Activated T-cell treated with anti-CD3 and anti-CD28 coated beads, Interleukin-2, amount 50 U/mL, for 24 hours (primary cell): ENCODE results near the gene ADAMTS3.

Experiments used
- DNase-seq: peaks from one replicate; pipeline ENCODE4 v3.0.0-alpha.2; 2020
- H3K27ac Mint-ChIP-seq: 2 replicates; pipeline ENCODE4 v1.8.0; 2020; ENCODE audit warnings: mild to moderate bottlenecking, mixed read lengths
- H3K27me3 Mint-ChIP-seq: 2 replicates; pipeline ENCODE4 v1.8.0; 2020; ENCODE audit warnings: mixed read lengths
- H3K36me3 Mint-ChIP-seq: 2 replicates; pipeline ENCODE4 v1.8.0; 2020; ENCODE audit warnings: low read depth, mixed read lengths
- H3K4me1 Mint-ChIP-seq: 2 replicates; pipeline ENCODE4 v1.8.0; 2020; ENCODE audit warnings: low read depth, mixed read lengths
- H3K4me3 Mint-ChIP-seq: 2 replicates; pipeline ENCODE4 v1.8.0; 2020; ENCODE audit warnings: mild to moderate bottlenecking, moderate library complexity, mixed read lengths
- H3K9me3 Mint-ChIP-seq: 2 replicates; pipeline ENCODE4 v1.8.0; 2020; ENCODE audit warnings: mixed read lengths

ADAMTS3 gene

DNA sequence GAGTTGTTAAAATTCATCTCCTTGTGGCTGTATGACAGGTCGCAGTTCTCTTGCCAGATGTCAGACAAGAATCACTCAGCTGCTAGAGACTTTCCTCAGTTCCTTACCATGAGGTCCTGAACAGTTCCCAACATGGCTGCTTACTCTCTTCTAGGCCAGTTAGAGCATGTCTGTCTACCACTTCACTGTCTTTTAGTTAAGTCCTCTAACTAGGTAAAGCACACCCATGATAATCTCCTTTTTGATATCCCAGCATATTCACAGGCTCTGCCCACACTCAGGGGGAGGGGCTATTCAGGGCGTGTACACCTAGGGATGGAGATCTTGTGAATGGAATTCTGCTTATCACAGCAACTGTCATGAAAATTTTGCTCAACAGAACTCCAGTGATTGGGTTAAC lies 190.1 kb downstream of the ADAMTS3 start:
- Mint-ChIP-seq H3K36me3 (no peaks in the 10 kb centered on the region), H3K4me1 (no peaks in the 10 kb centered on the region)

DNA sequence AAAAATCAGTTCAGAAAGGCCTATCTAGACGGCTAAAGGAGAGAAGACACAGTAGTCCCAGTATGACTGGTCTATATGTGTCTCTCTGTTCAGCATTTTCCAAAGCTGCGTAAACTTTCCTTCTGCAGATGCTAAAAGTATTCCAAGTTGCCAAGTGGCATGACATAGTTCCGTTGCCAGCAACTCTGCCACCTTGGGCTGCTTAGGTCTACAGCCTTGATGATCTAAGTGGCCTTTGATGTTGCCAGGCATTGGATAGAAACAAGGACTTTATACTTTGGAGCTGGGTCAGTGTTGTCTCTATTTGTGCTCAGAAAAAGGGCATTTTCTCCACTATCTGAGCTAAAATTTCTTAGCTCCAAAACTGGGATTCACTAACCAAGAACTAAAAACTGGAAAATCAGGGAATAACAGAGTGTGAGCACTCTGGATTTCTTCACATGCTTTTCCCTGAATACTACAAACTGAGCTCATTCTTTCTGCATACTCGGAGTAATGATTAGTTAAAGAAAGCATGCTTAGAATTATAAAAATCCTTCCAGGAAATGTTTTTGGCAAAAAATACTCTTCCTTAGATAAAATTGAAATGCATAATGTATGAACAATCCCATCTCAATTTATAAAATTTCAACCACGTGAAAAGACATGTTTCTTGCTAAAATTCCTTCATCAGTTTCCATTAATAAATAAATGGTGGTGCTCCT lies 191.4 kb downstream of the ADAMTS3 start:
- Mint-ChIP-seq H3K4me1 (no peaks in the 10 kb centered on the region), H3K4me3 (no peak overlapping the region), H3K27me3 (no peaks in the 10 kb centered on the region), H3K27ac (no peak overlapping the region), H3K36me3 (no peaks in the 10 kb centered on the region), H3K9me3 (no peaks in the 10 kb centered on the region)
- DNase-seq, result no peak

More for the DNA sequence above, 190.1 kb downstream of the ADAMTS3 start:
- Mint-ChIP-seq H3K4me3 (no peak overlapping the region), H3K9me3 (no peaks in the 10 kb centered on the region), H3K27me3 (no peaks in the 10 kb centered on the region), H3K27ac (no peak overlapping the region)
- DNase-seq, result no peak

DNA sequence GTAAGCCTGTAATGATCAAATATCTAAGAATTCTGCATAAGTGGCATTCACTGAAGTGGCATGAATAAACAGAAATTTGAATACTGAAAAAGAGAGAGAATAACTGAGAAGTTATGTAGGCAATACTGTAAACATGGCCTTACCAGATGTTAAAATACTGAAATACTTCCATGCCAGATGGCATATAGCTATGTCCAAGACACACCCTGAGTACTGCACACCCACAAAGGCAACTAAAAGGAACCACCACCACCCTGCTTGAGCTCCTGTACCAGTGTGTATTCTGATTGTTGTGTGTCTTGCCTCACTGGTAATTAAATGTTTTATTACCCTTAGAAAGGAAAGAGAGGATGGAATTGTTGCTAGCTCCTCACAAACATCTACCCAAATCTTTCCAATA lies 192.1 kb downstream of the ADAMTS3 start:
- Mint-ChIP-seq H3K27ac (no peak overlapping the region), H3K4me1 (no peaks in the 10 kb centered on the region), H3K27me3 (no peaks in the 10 kb centered on the region), H3K9me3 (no peaks in the 10 kb centered on the region), H3K4me3 (no peak overlapping the region), H3K36me3 (no peaks in the 10 kb centered on the region)
- DNase-seq, result no peak

DNA sequence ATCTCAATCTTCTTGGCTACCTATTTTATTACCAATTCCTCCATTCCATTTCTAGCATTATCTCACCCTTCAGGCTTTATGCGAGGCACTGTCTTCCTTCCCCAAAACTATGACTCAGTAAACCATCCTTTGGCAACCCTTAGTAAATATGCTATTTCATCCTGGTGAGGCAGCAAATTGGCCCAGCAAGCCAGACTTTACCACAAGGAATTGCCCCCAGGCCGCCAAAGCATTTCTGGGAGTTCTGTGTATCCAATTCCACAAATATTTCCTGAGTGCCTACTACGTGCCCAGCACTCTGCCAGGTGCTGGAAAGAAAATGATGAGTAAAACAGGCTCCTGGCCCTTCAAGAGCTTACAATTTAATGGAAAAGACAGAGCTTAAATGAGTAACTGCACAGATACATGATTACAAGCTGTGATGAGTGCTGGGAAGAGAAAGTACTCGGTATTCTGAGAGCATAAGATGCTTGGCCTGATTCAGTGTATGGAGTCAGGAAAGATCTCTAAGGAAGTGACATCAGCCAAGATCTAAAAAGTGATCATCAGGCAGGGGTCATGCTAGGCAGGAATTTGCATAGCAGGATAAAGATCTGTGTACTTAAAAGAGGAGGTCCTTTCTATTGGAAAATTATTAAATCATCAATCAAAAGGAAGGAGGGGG lies 193.8 kb downstream of the ADAMTS3 start:
- no peaks in the 10 kb centered on the region for H3K36me3 Mint-ChIP-seq
- no peaks in the 10 kb centered on the region for H3K9me3 Mint-ChIP-seq
- DNase-seq, result no peak
- H3K4me1 Mint-ChIP-seq, result no peaks in the 10 kb centered on the region
- no peaks in the 10 kb centered on the region for H3K27me3 Mint-ChIP-seq
- H3K4me3 Mint-ChIP-seq, result no peak overlapping the region
- H3K27ac Mint-ChIP-seq, result no peak overlapping the region

DNA sequence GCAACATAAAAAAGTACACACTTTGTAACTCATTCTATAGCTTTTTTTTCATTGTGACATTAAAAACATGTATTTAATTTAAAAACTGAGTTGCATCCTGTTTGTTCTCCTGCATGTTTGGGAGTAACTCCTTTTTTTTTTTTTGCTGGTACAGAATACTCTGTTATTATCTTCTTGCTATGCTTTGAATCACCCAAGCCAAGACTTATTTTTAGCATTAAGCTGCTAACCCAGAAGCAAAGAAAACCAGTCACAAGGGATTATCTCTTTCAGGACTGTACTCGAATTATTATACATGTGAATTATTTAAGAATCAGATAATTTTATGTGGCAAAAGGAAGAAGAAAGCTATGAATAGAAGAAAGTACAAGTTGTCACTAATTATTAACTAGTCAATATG lies 194.9 kb downstream of the ADAMTS3 start:
- Mint-ChIP-seq H3K4me3 (no peak overlapping the region), H3K4me1 (no peaks in the 10 kb centered on the region), H3K27me3 (no peaks in the 10 kb centered on the region), H3K27ac (no peak overlapping the region), H3K36me3 (no peaks in the 10 kb centered on the region), H3K9me3 (no peaks in the 10 kb centered on the region)
- DNase-seq, result no peak

DNA sequence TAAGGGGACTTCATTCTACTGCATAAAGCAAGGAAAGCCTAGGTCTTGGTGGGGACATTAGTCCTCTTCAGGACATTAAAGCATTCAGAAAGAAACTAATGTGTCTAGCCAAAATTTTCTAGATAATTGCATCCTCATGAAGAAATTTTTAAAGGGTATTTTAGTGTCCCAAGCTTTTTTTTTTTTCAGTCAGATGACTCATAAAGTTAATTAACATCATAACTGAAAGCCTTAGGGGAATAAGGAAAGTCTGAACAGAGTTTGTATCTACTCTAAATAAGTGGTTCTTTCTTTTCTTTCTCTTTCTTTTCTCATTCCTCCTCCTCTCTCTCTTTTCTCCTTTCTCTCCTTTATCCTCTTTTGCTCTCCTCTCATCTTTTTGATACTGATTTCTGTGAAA lies 202.4 kb downstream of the ADAMTS3 start:
- no peak for DNase-seq
- Mint-ChIP-seq H3K4me1 (no peaks in the 10 kb centered on the region), H3K27me3 (no peaks in the 10 kb centered on the region), H3K9me3 (no peaks in the 10 kb centered on the region), H3K4me3 (no peak overlapping the region), H3K36me3 (no peaks in the 10 kb centered on the region), H3K27ac (no peak overlapping the region)

DNA sequence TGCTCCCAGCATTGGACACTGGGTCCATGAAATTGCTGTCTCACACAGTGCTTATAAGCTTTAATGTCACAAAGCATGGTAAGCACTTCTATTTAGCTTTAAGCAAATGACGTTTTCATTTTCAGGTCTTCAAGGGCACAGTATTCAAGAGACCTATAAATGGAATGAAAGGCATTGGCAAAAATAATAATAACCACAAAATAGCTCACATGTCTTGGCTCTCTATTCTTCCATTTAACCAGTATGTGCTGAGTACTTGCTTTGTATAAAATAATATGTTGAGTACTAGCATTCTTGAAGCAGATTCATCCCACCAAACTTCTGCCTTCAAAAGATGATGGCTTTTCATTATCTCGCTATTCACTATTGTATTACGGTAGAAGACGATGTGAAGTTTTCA lies 203.0 kb downstream of the ADAMTS3 start:
- Mint-ChIP-seq H3K27ac (no peak overlapping the region), H3K36me3 (no peaks in the 10 kb centered on the region), H3K9me3 (no peaks in the 10 kb centered on the region), H3K27me3 (no peaks in the 10 kb centered on the region), H3K4me1 (no peaks in the 10 kb centered on the region), H3K4me3 (no peak overlapping the region)
- DNase-seq, result no peak

DNA sequence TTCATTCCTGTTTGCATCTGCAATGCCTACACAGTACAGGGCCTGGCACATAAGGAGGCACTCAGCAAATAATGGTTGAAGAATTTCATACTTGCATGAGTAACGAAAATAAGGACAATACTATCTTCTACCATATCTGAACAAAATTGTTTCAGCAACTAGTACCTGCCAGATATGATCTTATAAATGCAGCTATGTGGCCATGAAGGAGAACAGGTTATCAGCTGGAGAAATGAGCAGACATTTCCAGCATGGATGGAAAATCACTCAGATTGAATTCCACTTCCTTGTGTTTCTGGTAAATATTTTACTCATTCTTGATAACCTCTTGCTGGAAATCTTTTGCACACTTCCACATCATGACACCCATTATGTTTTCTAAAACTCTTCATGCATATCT lies 204.0 kb downstream of the ADAMTS3 start:
- Mint-ChIP-seq H3K4me1 (no peaks in the 10 kb centered on the region), H3K4me3 (no peak overlapping the region), H3K27me3 (no peaks in the 10 kb centered on the region), H3K36me3 (no peaks in the 10 kb centered on the region), H3K9me3 (no peaks in the 10 kb centered on the region), H3K27ac (no peak overlapping the region)
- DNase-seq, result no peak

DNA sequence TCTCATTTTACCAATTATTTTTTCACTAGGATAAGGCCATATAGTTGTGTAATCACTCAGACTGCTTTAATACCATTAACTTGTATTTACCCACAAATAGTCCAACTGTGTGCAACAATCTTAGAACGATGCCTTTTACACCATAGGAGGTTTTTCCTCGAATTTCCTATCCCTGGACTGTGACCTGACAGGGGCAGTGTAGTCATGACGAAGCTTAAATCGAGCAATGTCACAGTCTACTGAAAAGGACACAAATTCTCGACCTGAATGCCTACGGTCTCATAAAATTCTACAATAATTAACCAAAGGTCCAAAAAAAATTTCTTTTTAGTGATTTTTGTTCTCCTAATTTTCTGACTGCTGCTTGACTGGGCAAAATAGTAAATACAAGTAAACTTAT lies 208.9 kb downstream of the ADAMTS3 start:
- Mint-ChIP-seq H3K27ac (no peak overlapping the region), H3K9me3 (no peaks in the 10 kb centered on the region), H3K36me3 (no peaks in the 10 kb centered on the region), H3K4me3 (no peak overlapping the region), H3K4me1 (no peaks in the 10 kb centered on the region), H3K27me3 (no peaks in the 10 kb centered on the region)
- DNase-seq, result no peak

DNA sequence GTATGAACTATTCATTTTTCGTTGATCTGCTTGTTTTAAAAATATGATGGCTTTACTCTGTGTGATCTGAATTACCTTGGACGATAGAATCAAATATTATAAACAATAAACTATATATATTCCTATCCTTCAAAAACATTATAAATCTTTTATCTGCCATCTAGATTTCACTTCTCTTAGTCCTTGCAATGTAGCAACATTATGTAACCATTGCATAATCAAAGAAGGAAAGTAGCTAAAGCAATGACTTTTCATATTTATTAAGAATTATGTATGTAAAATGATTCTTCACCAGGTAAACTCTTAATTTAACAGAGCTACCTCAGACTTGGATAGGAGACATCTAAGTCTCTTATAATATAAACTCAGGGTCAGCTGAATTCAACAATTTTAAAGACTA lies 210.5 kb downstream of the ADAMTS3 start:
- H3K4me1 Mint-ChIP-seq, result no peaks in the 10 kb centered on the region

DNA sequence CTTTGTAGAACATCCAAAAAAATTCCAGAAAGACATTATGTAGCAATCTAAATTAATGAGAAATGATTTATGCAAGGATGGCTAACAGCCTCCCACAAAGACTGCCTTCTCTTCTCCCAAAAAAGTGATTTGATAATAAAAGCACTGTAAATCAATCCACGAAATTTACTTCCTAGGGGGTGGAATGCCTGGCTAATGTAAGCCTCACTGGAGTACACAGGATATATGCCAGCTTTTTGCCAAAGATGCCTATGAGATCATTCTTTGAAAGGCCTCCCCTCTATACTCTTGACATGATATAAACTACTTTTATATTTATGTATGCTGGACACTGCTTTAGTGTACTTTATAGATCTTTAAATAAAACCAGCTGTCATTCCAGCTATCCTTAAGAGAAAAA lies 211.1 kb downstream of the ADAMTS3 start:
- DNase-seq, result no peak
- Mint-ChIP-seq H3K27me3 (no peaks in the 10 kb centered on the region), H3K9me3 (no peaks in the 10 kb centered on the region)

More for the DNA sequence above, 210.5 kb downstream of the ADAMTS3 start:
- Mint-ChIP-seq H3K27me3 (no peaks in the 10 kb centered on the region), H3K36me3 (no peaks in the 10 kb centered on the region), H3K9me3 (no peaks in the 10 kb centered on the region), H3K27ac (no peak overlapping the region), H3K4me3 (no peak overlapping the region)
- DNase-seq, result no peak

DNA sequence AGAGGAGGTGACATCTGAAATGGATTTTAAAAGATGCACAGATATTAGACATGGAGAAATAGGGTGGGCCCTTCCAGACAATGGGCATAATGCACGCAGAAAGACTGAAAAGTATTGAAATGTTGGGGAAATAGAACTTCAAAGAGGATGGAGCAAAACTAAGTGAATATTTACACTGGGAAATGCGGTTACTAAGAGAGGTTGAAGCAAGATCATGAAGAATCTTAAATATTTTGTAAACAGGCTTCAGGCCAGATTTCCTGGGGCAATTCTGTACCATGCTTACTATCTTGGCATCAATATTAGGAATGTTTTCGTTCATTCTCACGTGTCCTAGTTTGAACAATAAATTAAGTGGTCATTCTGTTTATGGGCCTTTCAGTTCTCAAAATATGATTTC lies 216.3 kb downstream of the ADAMTS3 start:
- H3K36me3 Mint-ChIP-seq, result no peaks in the 10 kb centered on the region
- no peaks in the 10 kb centered on the region for H3K27me3 Mint-ChIP-seq
- H3K27ac Mint-ChIP-seq, result no peak overlapping the region
- H3K9me3 Mint-ChIP-seq, result no peaks in the 10 kb centered on the region
- no peak overlapping the region for H3K4me3 Mint-ChIP-seq
- no peak for DNase-seq
- no peaks in the 10 kb centered on the region for H3K4me1 Mint-ChIP-seq

More for the DNA sequence above, 211.1 kb downstream of the ADAMTS3 start:
- Mint-ChIP-seq H3K4me1 (no peaks in the 10 kb centered on the region), H3K27ac (no peak overlapping the region), H3K36me3 (no peaks in the 10 kb centered on the region), H3K4me3 (no peak overlapping the region)

DNA sequence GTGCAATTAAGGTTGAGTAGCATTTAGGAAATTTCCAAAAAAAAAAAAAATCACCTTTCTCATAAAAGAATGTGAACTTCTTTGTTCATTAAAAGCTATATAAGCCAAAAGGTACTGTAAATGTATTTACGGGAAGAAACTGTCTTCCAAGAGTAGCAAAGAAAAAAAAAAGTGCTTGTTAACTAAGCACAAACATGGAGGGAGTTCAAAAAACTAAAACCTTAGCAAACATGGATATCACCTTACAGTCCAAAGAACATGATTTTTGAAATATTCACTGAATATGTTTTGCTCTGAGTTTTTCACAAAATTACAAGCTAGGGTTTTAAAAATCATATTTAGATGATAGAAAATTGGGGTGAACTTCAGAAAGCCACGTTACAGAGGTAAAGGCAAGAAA lies 217.5 kb downstream of the ADAMTS3 start:
- no peak for DNase-seq
- Mint-ChIP-seq H3K9me3 (no peaks in the 10 kb centered on the region), H3K4me1 (no peaks in the 10 kb centered on the region), H3K4me3 (no peak overlapping the region), H3K27me3 (no peaks in the 10 kb centered on the region), H3K27ac (no peak overlapping the region), H3K36me3 (no peaks in the 10 kb centered on the region)

DNA sequence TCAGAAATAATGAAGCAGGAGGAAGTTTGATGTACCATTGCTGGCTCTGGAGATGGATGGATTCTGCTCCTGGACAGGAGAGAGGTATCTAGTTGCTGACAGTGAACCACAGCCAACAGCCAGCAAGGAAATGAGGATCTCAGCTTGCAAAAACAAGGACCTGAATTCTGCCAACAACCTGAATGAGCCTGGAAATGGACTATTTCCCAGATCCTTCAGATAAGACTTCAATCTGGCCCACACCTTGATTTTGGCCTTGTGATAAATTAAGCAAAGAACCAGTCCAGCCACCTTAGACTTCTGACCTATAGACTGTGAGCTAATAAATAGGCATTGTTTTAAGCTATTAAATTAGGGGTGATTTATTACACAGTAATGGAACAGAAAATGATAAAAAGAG lies 220.3 kb downstream of the ADAMTS3 start:
- Mint-ChIP-seq H3K4me3 (no peak overlapping the region), H3K27ac (no peak overlapping the region), H3K27me3 (no peaks in the 10 kb centered on the region), H3K36me3 (no peaks in the 10 kb centered on the region), H3K4me1 (no peaks in the 10 kb centered on the region), H3K9me3 (no peaks in the 10 kb centered on the region)
- no peak for DNase-seq

DNA sequence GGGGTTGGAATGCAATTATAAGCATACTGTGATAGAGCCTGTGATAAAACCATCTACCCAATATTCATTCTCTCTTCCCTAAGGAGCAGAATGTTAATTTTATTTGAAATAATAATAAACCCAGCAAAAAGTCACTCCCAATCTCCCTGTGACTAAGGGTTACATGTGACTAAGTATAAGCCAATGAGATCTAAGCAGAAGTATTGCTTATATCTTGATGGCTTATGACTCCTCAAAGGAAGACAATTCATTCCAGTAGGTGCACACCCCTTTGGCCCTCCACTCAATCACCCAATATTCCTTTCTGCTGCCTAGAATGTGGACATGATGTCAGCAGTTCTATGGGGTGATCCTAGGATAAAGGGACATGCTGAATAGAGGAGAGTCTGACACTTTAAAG lies 224.6 kb downstream of the ADAMTS3 start:
- Mint-ChIP-seq H3K4me3 (no peak overlapping the region), H3K4me1 (no peaks in the 10 kb centered on the region), H3K27me3 (peaks cover 3% of the 10 kb centered on the region), H3K36me3 (no peaks in the 10 kb centered on the region), H3K9me3 (no peaks in the 10 kb centered on the region), H3K27ac (no peak overlapping the region)
- DNase-seq, result no peak
